ENCODE data around the gene SMG5.

Gene SMG5

GRCh38 chr1:156200044-156200443 lies 82.6 kb downstream of the SMG5 start:
- no peak for TF ChIP-seq CTCF (IDR thresholded peaks at IDR 0.05; ENCODE audit: low read depth, low read length)
- in situ Hi-C loops (cut with HindIII; ENCODE audit: low sequenced_read_pairs) = no loop called here
- H3K4me3 ChIP-seq (ENCODE audit: low read depth, low read length) = no peak overlapping the region
- no peak for DNase-seq (ENCODE audit: low read depth, low spot score)
